ENCODE data around the gene CDK1.

Gene CDK1

DNA sequence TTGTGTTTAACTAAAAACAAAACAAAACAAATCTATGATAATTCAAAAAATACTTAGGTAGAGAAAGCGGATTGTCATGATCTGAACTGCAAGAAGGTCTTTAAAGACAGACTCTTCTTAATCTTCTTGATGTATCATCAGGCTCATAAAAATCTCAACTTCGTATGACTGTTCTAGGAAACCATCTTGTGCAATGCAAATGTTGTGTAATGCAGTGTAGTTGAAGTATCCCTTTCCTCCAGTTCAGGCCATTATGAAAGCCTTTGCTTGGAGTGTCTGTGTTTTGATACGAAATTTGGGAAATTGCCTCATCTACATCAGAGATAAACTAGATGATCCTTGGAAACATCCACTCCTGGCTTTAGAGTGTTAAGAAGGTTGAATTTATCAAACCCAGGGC is 30.9 kb downstream of the CDK1 start:
- TF ChIP-seq CTCF (IDR thresholded peaks at IDR 0.05; ENCODE audit: extremely low read depth, missing control alignments): no peak
- no peak for DNase-seq (ENCODE audit: low spot score)

DNA sequence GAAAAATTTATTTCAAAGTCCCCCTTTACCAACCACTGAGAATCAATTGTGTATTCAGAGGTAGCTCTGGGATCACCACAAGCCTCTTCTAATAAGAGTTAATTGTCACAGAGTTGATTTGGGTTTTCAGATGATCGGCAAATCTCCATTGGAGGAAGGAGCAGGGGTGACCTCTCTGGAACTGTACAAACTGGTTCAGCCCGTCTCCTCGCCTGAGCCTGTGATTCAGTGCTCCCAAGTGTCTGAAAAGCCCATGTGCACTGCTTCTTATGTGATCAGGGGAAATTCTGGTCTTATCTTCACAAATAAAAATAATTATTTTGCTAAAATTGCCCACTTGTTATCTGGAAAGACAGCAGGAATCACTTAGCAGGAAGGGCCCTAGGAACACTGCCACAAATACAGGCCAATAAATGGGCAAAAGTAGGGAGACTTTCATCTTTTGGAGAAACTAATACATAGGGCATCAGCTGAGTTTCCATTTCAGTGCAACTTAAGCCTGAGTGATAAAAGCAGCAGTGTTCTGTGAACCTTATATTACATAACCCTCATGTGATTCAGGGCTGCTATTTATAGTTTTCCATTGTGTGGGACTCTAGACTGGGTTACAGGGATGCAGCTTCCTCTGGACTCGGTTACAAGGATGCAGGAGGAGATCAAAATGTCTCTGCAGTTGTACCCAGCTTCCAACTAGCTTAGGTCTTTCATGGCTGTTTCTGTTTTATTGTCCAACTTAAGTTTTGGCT is 32.3 kb downstream of the CDK1 start:
- no peak for DNase-seq (ENCODE audit: low spot score)
- TF ChIP-seq CTCF (IDR thresholded peaks at IDR 0.05; ENCODE audit: extremely low read depth, missing control alignments): no peak

GRCh38 chr10:60816628-60817397 is 38.5 kb downstream of the CDK1 start:
- peak; percentile 58 for TF ChIP-seq CTCF (IDR thresholded peaks at IDR 0.05; ENCODE audit: extremely low read depth, missing control alignments)
- peak; percentile 66 for DNase-seq (ENCODE audit: low spot score)

- TF ChIP-seq CTCF (IDR thresholded peaks at IDR 0.05; ENCODE audit: extremely low read depth, missing control alignments): no peak
- no peak for DNase-seq (ENCODE audit: low spot score)
Measured at GRCh38 chr10:60817398-60817805, 39.1 kb downstream of the CDK1 start.

DNA sequence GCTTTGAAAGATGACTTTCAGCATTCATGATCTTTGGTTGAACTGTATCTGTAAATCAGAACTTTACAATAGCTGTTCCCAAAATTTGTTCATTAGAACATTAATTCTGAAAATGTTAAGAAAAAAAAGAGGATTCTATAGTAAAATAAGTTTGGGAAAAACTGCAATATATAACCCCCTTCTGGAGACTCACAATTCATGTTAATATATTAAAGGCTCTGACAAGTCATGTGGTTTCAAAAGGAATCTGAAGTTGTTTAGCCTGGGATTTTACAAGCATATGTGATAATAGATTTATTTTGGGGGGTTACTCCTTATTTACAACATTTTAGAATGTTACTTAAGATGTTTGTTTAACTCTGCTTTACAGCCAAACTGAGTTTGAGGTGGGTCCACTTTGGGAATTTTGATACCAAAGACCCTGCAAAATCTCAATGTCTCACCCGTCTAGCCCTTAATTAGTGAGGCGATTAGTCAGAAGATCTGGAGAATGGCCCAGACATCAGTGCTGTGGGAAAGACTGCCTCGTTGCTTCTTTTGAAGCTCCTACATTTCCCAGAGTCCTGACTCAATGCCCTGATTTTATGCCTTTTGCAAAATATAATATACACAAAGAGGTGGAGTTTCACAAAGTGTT is 40.0 kb downstream of the CDK1 start:
- TF ChIP-seq CTCF (IDR thresholded peaks at IDR 0.05; ENCODE audit: extremely low read depth, missing control alignments): no peak
- no peak for DNase-seq (ENCODE audit: low spot score)

DNA sequence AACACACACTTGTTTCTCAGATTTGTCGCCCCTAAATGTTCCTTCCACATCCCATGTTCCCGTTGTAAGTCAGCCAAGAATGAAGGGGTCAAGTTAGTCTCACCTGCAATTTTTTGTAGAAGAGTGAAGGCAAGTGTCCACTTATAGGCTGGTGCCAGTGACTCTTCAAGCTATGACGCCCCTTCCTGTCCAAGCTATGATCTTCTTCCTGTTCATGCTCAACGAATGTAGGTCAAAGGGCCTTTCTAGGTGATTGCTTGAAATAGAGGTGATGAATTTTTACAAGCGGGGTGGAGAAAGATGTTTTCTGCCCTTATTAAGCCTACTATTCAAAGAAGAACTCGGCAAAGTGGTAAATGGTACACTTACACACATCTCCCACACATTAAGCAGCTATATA is 41.0 kb downstream of the CDK1 start:
- DNase-seq (ENCODE audit: low spot score): no peak
- no peak for TF ChIP-seq CTCF (IDR thresholded peaks at IDR 0.05; ENCODE audit: extremely low read depth, missing control alignments)

Data from GM20000 (cell line).